HepG2 (cell line): ENCODE results near the gene MSI2. TPM values are rescaled to one million over a fixed set of nuclear protein-coding genes. Genes with fewer than 3 reads are reported as not detected.

Source experiments
- RARA ChIP-seq: IDR thresholded peaks from 2 replicates; pipeline ENCODE4 v1.6.1; 2016; ENCODE audit warnings: missing genetic modification reagents, missing compliant biosample characterization
- SP5 ChIP-seq: IDR thresholded peaks from 2 replicates; pipeline ENCODE4 v1.6.1; 2016; ENCODE audit warnings: low read depth, borderline replicate concordance
- SPEN ChIP-seq: sonication (generic); formaldehyde crosslinking; IDR thresholded peaks from 2 replicates; pipeline ENCODE4 v1.5.1; 2020; ENCODE audit warnings: low read depth, mild to moderate bottlenecking, missing genetic modification reagents
- TARDBP ChIP-seq: sonication (generic); formaldehyde crosslinking; IDR thresholded peaks from 2 replicates; pipeline ENCODE4 v1.8.0; 2022; ENCODE audit warnings: mild to moderate bottlenecking, missing genetic modification reagents
- TEAD3 ChIP-seq: optimal IDR thresholded peaks from 2 replicates; pipeline ENCODE3; 2016; ENCODE audit warnings: borderline replicate concordance
- THYN1 ChIP-seq: sonication (generic); formaldehyde crosslinking; IDR thresholded peaks from 2 replicates; pipeline ENCODE4 v1.8.1; 2023; ENCODE audit warnings: low read depth, mild to moderate bottlenecking, moderate library complexity, missing genetic modification reagents, borderline replicate concordance
- ZFP1 ChIP-seq: IDR thresholded peaks from 2 replicates; pipeline ENCODE4 v1.6.1; 2016
- ZMYM4 ChIP-seq: sonication (generic); formaldehyde crosslinking; IDR thresholded peaks from 2 replicates; pipeline ENCODE4 v1.8.1; 2023; ENCODE audit warnings: mild to moderate bottlenecking, missing genetic modification reagents
- ZNF552 ChIP-seq: sonication (generic); formaldehyde crosslinking; IDR thresholded peaks from 2 replicates; pipeline ENCODE4 v1.9.0; 2022; ENCODE audit warnings: missing genetic modification reagents, mild to moderate bottlenecking, borderline replicate concordance
- ZNF569 ChIP-seq: sonication (generic); formaldehyde crosslinking; IDR thresholded peaks from 2 replicates; pipeline ENCODE4 v1.5.0; 2020; ENCODE audit warnings: mild to moderate bottlenecking, missing genetic modification reagents, moderate library complexity, borderline replicate concordance
- polyA plus RNA-seq, 8 experiments: library from polyadenylated mRNA; depleted of rRNA in 3 of 8; stranded (reverse) in 7 of 8; unstranded in 1 of 8; fragments of >200 nt; fragmentation: Illumina TruSeq in 4 of 8; extraction: Trizol in 4 of 8; gene quantifications; 2 replicates each; pipeline versions ENCODE4 v1.2.1 to v1.2.3, GENCODE V29; 2011 to 2016; ENCODE audit warnings: low read depth in 4 of 8, missing spikeins in 1 of 8, mixed read lengths in 1 of 8; ENCODE audit not compliant: insufficient read depth in 1 of 8
- total RNA-seq, 5 experiments: library from RNA; depleted of rRNA; stranded (reverse); fragments of >200 nt; fragmentation: Illumina TruSeq; extraction: Trizol; gene quantifications; 2 replicates each; pipeline ENCODE4 v1.2.3, GENCODE V29; 2016; ENCODE audit warnings: low read depth in 1 of 5
- TF ChIP-seq, protein P1 (sequence below): sonication (generic); formaldehyde crosslinking; IDR thresholded peaks from 2 replicates; pipeline ENCODE4 v1.8.1; 2022; ENCODE audit warnings: low read depth, mild to moderate bottlenecking, missing genetic modification reagents
- TF ChIP-seq, protein P2 (sequence below): sonication (generic); formaldehyde crosslinking; IDR thresholded peaks from 2 replicates; pipeline ENCODE4 v1.8.1; 2023; ENCODE audit warnings: missing genetic modification reagents, inconsistent platforms, borderline replicate concordance
- TF ChIP-seq, protein P3 (sequence below): sonication (generic); formaldehyde crosslinking; IDR thresholded peaks from 2 replicates; pipeline ENCODE4 v1.5.0; 2020; ENCODE audit warnings: mild to moderate bottlenecking, low read depth, missing genetic modification reagents, borderline replicate concordance
- TF ChIP-seq, protein P4 (sequence below): IDR thresholded peaks from 2 replicates; pipeline ENCODE4 v1.6.1; 2016; ENCODE audit warnings: low read depth, control low read depth
- TF ChIP-seq, protein P5 (sequence below): sonication (generic); formaldehyde crosslinking; IDR thresholded peaks from 2 replicates; pipeline ENCODE4 v1.4.0; 2020; ENCODE audit warnings: mild to moderate bottlenecking, missing genetic modification reagents
- TF ChIP-seq, protein P6 (sequence below): sonication (generic); formaldehyde crosslinking; IDR thresholded peaks from 2 replicates; pipeline ENCODE4 v1.5.0; 2020; ENCODE audit warnings: missing genetic modification reagents
- TF ChIP-seq, protein P7 (sequence below): IDR thresholded peaks from 2 replicates; pipeline ENCODE4 v1.6.1; 2018; ENCODE audit warnings: missing genetic modification reagents, mild to moderate bottlenecking, missing compliant biosample characterization
- TF ChIP-seq, protein P8 (sequence below): sonication (generic); formaldehyde crosslinking; IDR thresholded peaks from 2 replicates; pipeline ENCODE4 v1.9.0; 2021; ENCODE audit warnings: missing genetic modification reagents, borderline replicate concordance

Gene MSI2
- total and polyA plus RNA-seq, 2 of the 13 experiments (the other 11 are each of a cell fraction or from before 2014, with no cell fraction given): 77.5 to 78.4 TPM

DNA sequence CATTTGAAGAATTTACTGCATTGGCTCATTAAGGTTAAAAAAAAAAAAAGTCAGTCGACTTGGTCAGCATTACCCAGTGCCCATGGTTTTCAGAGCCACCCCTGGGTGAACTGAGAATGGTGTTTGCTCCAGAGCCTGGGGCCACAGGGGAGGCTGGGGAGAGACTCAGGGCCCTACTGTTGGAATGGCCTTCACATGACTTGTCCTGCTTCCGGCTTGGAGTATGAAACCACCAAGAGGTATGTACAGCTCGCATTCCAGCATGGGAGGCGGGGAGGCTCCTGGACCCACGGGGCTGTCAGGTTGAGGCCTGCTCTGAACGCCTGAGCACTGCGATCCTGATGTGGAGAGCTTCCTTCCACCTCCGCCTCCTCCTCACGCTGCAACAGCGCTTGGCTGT is 36.8 kb downstream of the MSI2 start (continued):
- TF ChIP-seq, protein P1, sequence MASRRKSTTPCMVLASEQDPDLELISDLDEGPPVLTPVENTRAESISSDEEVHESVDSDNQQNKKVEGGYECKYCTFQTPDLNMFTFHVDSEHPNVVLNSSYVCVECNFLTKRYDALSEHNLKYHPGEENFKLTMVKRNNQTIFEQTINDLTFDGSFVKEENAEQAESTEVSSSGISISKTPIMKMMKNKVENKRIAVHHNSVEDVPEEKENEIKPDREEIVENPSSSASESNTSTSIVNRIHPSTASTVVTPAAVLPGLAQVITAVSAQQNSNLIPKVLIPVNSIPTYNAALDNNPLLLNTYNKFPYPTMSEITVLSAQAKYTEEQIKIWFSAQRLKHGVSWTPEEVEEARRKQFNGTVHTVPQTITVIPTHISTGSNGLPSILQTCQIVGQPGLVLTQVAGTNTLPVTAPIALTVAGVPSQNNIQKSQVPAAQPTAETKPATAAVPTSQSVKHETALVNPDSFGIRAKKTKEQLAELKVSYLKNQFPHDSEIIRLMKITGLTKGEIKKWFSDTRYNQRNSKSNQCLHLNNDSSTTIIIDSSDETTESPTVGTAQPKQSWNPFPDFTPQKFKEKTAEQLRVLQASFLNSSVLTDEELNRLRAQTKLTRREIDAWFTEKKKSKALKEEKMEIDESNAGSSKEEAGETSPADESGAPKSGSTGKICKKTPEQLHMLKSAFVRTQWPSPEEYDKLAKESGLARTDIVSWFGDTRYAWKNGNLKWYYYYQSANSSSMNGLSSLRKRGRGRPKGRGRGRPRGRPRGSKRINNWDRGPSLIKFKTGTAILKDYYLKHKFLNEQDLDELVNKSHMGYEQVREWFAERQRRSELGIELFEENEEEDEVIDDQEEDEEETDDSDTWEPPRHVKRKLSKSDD (CRISPR knock-in tag): no peak
- TF ChIP-seq THYN1: no peak
- TF ChIP-seq, protein P2, sequence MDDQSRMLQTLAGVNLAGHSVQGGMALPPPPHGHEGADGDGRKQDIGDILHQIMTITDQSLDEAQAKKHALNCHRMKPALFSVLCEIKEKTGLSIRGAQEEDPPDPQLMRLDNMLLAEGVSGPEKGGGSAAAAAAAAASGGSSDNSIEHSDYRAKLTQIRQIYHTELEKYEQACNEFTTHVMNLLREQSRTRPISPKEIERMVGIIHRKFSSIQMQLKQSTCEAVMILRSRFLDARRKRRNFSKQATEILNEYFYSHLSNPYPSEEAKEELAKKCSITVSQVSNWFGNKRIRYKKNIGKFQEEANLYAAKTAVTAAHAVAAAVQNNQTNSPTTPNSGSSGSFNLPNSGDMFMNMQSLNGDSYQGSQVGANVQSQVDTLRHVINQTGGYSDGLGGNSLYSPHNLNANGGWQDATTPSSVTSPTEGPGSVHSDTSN (CRISPR knock-in tag): no peak
- no peak for TF ChIP-seq ZFP1
- TF ChIP-seq, protein P3, sequence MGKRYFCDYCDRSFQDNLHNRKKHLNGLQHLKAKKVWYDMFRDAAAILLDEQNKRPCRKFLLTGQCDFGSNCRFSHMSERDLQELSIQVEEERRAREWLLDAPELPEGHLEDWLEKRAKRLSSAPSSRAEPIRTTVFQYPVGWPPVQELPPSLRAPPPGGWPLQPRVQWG (CRISPR knock-in tag): no peak
- TF ChIP-seq ZNF552: no peak
- no peak for TF ChIP-seq TARDBP (CRISPR knock-in tag)
- peak; percentile 99 for TF ChIP-seq TEAD3 (CRISPR knock-in tag)
- TF ChIP-seq, protein P4, sequence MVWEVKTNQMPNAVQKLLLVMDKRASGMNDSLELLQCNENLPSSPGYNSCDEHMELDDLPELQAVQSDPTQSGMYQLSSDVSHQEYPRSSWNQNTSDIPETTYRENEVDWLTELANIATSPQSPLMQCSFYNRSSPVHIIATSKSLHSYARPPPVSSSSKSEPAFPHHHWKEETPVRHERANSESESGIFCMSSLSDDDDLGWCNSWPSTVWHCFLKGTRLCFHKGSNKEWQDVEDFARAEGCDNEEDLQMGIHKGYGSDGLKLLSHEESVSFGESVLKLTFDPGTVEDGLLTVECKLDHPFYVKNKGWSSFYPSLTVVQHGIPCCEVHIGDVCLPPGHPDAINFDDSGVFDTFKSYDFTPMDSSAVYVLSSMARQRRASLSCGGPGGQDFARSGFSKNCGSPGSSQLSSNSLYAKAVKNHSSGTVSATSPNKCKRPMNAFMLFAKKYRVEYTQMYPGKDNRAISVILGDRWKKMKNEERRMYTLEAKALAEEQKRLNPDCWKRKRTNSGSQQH (CRISPR knock-in tag): 0 out of 2 replicates have a peak, but pooled peaks have one; percentile 35
- no peak for TF ChIP-seq ZNF569 (CRISPR knock-in tag)
- TF ChIP-seq, protein P5, sequence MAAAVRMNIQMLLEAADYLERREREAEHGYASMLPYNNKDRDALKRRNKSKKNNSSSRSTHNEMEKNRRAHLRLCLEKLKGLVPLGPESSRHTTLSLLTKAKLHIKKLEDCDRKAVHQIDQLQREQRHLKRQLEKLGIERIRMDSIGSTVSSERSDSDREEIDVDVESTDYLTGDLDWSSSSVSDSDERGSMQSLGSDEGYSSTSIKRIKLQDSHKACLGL (CRISPR knock-in tag): no peak
- TF ChIP-seq, protein P6, sequence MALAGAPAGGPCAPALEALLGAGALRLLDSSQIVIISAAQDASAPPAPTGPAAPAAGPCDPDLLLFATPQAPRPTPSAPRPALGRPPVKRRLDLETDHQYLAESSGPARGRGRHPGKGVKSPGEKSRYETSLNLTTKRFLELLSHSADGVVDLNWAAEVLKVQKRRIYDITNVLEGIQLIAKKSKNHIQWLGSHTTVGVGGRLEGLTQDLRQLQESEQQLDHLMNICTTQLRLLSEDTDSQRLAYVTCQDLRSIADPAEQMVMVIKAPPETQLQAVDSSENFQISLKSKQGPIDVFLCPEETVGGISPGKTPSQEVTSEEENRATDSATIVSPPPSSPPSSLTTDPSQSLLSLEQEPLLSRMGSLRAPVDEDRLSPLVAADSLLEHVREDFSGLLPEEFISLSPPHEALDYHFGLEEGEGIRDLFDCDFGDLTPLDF (CRISPR knock-in tag): no peak
- peak; percentile 87 for TF ChIP-seq ZMYM4
- TF ChIP-seq SP5 (CRISPR knock-in tag): peak; percentile 56; the same call in 1 of the 2 replicates
- TF ChIP-seq, protein P7, sequence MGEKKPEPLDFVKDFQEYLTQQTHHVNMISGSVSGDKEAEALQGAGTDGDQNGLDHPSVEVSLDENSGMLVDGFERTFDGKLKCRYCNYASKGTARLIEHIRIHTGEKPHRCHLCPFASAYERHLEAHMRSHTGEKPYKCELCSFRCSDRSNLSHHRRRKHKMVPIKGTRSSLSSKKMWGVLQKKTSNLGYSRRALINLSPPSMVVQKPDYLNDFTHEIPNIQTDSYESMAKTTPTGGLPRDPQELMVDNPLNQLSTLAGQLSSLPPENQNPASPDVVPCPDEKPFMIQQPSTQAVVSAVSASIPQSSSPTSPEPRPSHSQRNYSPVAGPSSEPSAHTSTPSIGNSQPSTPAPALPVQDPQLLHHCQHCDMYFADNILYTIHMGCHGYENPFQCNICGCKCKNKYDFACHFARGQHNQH (CRISPR knock-in tag): peak; percentile 68; the same call in 1 of the 2 replicates
- TF ChIP-seq SPEN (CRISPR knock-in tag): 0 out of 2 replicates have a peak, but pooled peaks have one; percentile 51
- TF ChIP-seq, protein P8, sequence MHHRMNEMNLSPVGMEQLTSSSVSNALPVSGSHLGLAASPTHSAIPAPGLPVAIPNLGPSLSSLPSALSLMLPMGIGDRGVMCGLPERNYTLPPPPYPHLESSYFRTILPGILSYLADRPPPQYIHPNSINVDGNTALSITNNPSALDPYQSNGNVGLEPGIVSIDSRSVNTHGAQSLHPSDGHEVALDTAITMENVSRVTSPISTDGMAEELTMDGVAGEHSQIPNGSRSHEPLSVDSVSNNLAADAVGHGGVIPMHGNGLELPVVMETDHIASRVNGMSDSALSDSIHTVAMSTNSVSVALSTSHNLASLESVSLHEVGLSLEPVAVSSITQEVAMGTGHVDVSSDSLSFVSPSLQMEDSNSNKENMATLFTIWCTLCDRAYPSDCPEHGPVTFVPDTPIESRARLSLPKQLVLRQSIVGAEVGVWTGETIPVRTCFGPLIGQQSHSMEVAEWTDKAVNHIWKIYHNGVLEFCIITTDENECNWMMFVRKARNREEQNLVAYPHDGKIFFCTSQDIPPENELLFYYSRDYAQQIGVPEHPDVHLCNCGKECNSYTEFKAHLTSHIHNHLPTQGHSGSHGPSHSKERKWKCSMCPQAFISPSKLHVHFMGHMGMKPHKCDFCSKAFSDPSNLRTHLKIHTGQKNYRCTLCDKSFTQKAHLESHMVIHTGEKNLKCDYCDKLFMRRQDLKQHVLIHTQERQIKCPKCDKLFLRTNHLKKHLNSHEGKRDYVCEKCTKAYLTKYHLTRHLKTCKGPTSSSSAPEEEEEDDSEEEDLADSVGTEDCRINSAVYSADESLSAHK (CRISPR knock-in tag): no peak
- peak; percentile 85 for TF ChIP-seq RARA (CRISPR knock-in tag)
